ENCODE results near the gene COMT.

GRCh38 chr22:19942157-19943081, 847 bp downstream of the COMT start:
- TF ChIP-seq CTCF (IDR thresholded peaks at IDR 0.05) (no peak), POLR2A (IDR thresholded peaks at IDR 0.05) (no peak), POLR2AphosphoS5 (IDR thresholded peaks at IDR 0.05) (no peak)

All from transverse colon (tissue), 4 donors.